ENCODE measurements around the gene VGLL4.
"Not testable (repeated sequence)": the region's sequence is repeated elsewhere in the genome, so short reads cannot be mapped to it uniquely, and the experiment has no call there.

Gene VGLL4

GRCh38 chr3:11607816-11608215, 35.9 kb downstream of the VGLL4 start:
- no peak for DNase-seq (ENCODE audit: low read depth in 4 of 4, low spot score in 1 of 4)

DNA sequence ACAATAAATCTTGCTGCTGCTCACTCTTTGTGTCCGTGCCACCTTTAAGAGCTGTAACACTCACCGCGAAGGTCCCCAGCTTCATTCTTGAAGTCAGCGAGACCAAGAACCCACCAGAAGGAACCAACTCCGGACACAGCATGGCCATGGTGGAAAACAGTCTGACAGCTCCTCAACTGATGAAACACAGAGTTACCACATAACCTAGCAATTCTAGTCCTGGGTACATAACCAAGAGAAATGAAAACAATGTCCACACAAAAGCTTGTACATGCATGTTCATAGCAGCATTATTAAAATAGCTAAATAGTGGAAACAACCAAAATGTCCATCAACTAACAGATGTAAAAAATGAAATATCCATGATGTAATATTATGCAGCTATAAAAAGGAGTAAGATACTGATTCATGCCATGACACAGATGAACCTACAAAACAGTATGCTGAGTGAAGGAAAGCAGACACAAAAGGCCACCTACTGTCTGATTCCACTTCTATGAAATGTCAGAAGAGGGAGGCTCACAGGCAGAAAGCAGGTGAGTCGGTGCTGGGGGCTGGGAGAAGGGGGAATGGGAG, 36.8 kb downstream of the VGLL4 start:
- no peak for DNase-seq (ENCODE audit: low read depth in 4 of 4, low spot score in 1 of 4)

- DNase-seq (ENCODE audit: low read depth in 4 of 4, low spot score in 1 of 4), result no peak
These were observed 37.5 kb downstream of the VGLL4 start for GRCh38 chr3:11606090-11606784.

DNA sequence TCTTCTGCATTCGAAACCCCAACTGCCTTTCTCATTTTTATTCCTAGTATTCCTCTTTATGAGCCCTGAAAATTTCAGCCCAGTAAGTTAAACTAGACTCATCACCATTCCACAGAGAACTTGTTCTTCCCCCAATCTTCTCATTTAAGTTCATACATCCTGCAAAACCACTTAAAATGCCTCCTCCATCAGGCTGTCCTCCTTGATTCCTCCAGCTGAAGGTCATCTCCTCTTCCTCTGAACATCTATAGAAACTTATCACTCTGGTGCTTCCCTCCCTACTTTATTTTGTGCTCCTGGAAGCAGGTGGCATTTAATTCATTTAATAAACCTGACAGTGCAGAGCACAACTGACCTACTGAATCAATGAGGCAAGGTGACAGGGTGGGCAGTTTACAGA, 38.3 kb downstream of the VGLL4 start:
- no peak for DNase-seq (ENCODE audit: low read depth in 4 of 4, low spot score in 1 of 4)

- DNase-seq (ENCODE audit: low read depth in 4 of 4, low spot score in 1 of 4), result no peak
These were observed 39.4 kb downstream of the VGLL4 start for GRCh38 chr3:11604139-11604892.

DNA sequence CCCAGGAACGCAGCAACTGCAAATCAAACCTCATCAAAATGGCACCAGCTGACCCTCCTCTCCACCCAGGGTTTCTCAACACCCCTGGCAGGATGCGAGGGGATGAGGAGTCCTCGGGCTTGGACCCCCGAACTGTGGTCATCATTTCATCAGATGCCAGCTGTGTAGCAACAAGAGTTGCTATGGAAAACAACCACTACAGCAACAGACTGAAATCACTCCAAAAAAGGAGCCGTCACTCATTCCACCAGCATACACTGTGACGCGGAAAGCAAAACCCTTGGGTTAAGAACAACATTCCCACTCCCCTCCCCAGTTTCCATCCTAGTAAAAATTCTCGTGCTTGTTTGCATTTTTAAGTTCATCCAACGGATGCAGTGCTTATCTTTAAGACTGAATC, 40.1 kb downstream of the VGLL4 start:
- no peak for DNase-seq (ENCODE audit: low read depth in 4 of 4, low spot score in 1 of 4)

DNA sequence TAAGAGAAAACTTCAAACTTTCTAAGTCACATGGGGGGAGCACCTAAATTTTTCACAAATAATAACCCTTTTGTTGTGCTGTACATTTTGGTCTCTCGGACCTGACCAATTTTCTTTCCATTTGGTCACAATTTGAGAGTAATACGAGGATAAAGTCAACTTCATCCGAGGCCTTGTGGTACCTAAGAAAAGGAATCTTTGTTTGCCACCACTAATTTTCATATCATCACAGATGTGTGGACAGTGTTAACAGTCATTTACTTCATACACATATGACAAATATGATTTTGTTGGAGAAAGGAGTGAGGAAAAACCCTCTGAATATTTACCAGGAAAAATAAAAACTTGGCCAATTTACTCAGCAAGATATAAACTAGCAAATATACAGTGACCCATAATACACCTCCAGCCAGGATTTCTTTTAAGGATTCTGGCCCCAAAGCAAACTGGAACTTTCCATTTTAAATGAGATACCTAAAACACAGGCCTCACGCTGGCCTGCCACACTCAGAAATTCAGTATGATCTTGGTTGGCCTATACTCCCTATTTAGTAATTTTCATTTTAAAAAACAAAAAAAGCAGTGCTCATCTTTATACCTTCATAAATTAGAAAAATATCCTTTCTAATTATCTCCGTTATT, 40.7 kb downstream of the VGLL4 start:
- DNase-seq (ENCODE audit: low read depth in 4 of 4, low spot score in 1 of 4), result no peak

GRCh38 chr3:11602239-11602840, 41.4 kb downstream of the VGLL4 start:
- no peak for DNase-seq (ENCODE audit: low read depth in 4 of 4, low spot score in 1 of 4)

DNA sequence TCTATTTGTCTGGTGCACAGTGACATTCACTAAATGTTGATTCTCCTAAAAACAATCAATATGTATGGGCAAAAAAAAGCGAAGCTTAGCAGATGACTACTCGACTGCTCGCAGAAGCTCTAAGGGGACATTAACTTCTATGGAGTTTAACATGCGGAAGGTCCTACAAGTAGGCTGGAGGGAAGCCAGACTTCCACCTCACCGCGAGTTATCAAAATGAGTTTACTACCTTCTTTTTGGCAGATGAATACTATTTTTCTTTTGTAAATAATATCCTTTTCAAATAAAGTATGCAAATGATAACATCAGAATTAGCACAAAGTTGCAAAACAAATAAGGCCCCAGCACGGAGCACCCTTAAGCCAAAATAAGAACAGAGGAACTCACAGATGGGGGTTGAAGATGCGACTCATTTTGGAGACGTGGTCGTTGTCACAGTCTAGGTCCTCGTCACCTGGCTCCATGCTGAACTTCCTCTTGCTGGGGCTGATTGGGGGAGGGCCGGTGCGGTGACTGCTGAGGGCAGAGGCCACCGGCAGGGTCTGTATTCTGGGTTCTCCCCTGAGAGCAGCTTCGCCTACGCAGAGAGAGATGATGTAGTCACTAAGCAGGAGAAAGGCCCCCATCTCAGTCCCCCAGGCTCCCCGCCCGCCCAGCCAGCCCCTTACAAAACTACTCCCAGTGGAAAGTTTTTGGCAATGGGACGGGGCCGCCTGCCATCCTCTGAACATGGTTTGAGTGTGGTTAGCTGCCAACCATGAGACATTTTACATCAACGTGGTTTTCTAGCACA, 42.1 kb downstream of the VGLL4 start:
- no peak for DNase-seq (ENCODE audit: low read depth in 4 of 4, low spot score in 1 of 4)

DNA sequence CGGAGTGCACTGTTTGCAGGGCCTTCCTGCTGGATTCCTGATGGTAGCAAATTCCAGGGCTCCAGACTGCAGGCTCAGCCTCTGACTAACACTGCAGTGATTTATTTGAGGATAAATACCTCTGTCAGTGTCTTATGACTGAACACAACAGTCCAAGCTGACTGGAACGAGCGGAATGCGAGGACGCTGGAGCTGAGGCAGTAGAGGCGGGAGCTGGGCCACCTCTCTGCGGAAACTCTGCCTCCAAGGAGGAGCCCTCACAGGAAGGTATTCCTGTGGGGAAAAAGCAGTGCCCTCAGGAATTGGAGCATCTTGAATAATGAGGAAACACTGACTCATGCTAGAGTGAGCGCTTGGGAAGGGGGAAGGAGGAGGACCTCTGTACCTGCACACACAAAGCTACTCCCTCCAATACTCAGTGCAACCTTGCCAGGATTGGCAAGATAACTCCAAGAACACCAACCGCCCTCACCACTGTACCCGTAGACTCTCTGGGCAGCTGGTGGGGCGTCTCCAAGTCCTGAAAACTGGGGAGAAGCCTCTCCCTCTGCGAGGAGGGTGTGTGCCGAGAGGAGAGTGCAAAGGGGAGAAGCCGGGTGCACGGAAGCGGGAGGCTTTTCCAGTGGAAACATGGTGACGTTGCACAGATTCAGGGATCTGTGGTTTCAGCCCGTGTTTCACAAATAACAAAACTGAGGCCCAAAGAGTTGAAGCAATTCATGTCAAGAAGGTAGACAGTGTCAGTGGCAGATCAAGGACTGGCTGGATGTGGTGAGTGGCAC, 43.0 kb downstream of the VGLL4 start:
- no peak for DNase-seq (ENCODE audit: low read depth in 4 of 4, low spot score in 1 of 4)

DNA sequence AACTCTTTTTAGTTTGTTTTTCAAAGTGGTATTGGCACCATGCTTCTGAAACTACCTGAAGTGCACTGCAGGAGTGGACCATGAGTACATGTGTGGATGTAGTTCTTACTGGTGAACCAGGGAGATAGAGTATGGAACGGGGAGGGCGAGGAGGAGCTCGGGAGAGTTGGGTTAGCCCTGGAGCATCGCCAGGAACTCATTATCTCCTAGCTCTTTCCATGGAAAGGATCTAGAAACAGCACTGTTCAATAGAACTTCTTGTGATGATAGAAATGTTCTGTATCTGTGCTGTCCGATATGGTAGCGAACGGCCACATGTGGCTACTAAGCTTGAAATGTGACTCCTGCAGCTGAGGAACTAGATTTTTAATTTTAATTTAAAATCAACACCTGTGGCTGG, 47.3 kb downstream of the VGLL4 start:
- no peak for DNase-seq (ENCODE audit: low read depth in 4 of 4, low spot score in 1 of 4)

- not testable (repeated sequence) for DNase-seq (ENCODE audit: low read depth in 4 of 4, low spot score in 1 of 4)
These were observed 48.7 kb downstream of the VGLL4 start for GRCh38 chr3:11595024-11595423.

- no peak for DNase-seq (ENCODE audit: low read depth in 4 of 4, low spot score in 1 of 4)
These were observed 50.2 kb downstream of the VGLL4 start for GRCh38 chr3:11593318-11594034.

- DNase-seq (ENCODE audit: low read depth in 4 of 4, low spot score in 1 of 4), result no peak
These were observed 51.0 kb downstream of the VGLL4 start for GRCh38 chr3:11592445-11593298.

DNA sequence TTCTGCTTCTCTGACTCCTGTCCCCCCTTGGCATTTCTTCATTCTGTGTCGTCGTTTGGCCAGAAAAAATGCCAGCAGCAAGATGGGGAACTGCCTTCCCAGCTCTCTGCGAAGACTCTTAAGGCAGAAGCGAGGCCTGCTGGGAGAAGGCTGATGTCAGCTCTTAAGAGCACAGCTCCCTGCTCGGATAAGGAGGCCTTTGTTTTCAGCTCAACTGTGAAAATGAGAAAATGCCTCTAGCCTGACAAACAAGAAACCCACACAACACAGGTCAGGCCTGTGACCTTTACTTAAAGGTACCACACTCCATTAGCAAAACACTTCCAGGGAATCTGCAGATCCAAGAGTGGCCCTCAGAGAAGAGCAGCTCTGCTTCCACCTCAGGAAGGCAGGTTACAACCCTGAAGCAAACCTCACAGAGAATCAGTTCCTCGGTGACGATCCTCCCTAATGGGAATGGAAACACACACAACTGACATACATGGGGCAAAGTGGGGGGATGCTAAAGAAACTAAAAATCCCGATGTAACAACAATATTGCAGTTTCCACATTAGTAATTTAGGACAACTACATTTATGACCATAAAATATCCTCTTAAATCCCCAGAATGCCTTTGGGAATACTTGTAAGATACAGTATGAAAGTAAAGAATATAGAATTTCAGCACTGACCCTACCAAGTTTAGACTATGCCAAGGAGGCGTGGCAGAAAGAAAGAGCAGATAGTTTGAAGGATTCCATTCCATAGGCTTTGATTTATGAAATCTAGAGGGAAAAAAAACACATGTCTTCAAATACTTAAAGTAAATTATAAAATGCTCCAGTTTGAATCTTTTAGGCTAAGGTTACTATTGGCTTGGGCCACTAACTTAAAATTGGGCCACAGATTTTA, 52.1 kb downstream of the VGLL4 start:
- no peak for DNase-seq (ENCODE audit: low read depth in 4 of 4, low spot score in 1 of 4)

DNA sequence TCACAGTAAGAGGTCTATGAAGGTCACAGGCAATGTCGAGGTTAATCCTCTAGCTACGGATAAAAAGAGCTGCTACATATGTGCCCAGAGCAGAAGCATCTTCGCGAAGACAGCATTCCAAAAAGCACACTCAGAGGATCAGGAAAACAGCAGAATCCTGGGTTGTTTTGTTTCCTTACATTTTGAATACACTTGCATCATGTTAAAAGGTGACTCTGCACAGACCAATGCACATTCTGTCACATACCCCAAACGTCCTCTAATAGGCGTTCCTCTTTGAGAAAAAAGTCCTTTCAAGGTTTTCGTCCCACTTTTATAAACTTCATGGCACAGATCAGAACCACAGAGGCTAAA, 52.7 kb downstream of the VGLL4 start:
- DNase-seq (ENCODE audit: low read depth in 4 of 4, low spot score in 1 of 4), result no peak

DNA sequence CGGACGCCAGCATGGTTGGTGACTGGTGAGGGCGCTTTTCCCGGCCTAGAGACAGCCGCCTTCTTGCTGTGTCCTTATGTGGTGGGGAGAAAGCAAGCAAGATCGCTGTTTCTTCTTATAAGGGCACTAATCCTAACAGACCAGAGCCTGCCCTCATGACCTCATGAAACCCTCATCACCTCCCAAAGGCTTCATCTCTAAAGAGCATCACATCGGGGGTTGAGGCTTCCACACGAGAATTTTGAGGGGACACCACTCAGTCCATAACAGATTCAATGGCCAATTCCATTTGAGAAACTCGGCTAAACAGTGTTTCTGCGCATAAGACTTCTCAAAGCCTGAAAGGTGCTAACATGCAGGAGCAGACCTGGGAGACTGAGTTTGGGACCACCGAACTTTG, 54.0 kb downstream of the VGLL4 start:
- no peak for DNase-seq (ENCODE audit: low read depth in 4 of 4, low spot score in 1 of 4)

GRCh38 chr3:11588755-11589154, 55.0 kb downstream of the VGLL4 start:
- DNase-seq (ENCODE audit: low read depth in 4 of 4, low spot score in 1 of 4), result no peak

Data from stimulated activated CD4-positive, alpha-beta T cell treated with anti-CD3 and anti-CD28 coated beads, Interleukin-1b, Interleukin-23, amount 100 ng/mL, for 24 hours (primary cell).